ENCODE data around the gene VCL. TPM values are rescaled to one million over a fixed set of nuclear protein-coding genes. Genes with fewer than 3 reads are reported as not detected.

Gene VCL
- total RNA-seq, 2 donors from 2014 or later, result 97.2 to 285 TPM

- intact Hi-C loops (cut with DNase I), result no loop called here
- no peaks in the 10 kb centered on the region for H3K4me1 ChIP-seq (replicated peaks)
- no peaks in the 10 kb centered on the region for H3K9me3 ChIP-seq
- WGBS, result 76% methylated on average over 6 of the region's 6 CpGs
- DNase-seq (ENCODE audit: low spot score), result no peak
- no peak overlapping the region for H3K27ac ChIP-seq
- no peaks in the 10 kb centered on the region for H3K27me3 ChIP-seq (replicated peaks; ENCODE audit: insufficient read depth)
- no peak for TF ChIP-seq CTCF (IDR thresholded peaks at IDR 0.05)
- no peak for TF ChIP-seq POLR2A (IDR thresholded peaks at IDR 0.05)
- TF ChIP-seq POLR2AphosphoS5 (IDR thresholded peaks at IDR 0.05), result no peak
- H3K36me3 ChIP-seq, result no peaks in the 10 kb centered on the region
- H3K4me3 ChIP-seq, result no peak overlapping the region
Observed at GRCh38 chr10:73991884-73992245, 6.1 kb upstream of the VCL start.

- TF ChIP-seq POLR2A (IDR thresholded peaks at IDR 0.05) (no peak), POLR2AphosphoS5 (IDR thresholded peaks at IDR 0.05) (no peak), CTCF (IDR thresholded peaks at IDR 0.05) (no peak)
- no peak overlapping the region for H3K27ac ChIP-seq
- no peak overlapping the region for H3K4me3 ChIP-seq
- H3K27me3 ChIP-seq (replicated peaks; ENCODE audit: insufficient read depth), result no peaks in the 10 kb centered on the region
- no peaks in the 10 kb centered on the region for H3K4me1 ChIP-seq (replicated peaks)
- WGBS, result 70% methylated on average over 6 of the region's 6 CpGs
- no peaks in the 10 kb centered on the region for H3K9me3 ChIP-seq
- no peaks in the 10 kb centered on the region for H3K36me3 ChIP-seq
- intact Hi-C loops (cut with DNase I), result no loop called here
- no peak for DNase-seq (ENCODE audit: low spot score)
Observed at GRCh38 chr10:73992899-73993788, 4.8 kb upstream of the VCL start.

GRCh38 chr10:73995035-73995358 is 2.9 kb upstream of the VCL start:
- intact Hi-C loops (cut with DNase I), result no loop called here
- H3K27me3 ChIP-seq (replicated peaks; ENCODE audit: insufficient read depth), result no peaks in the 10 kb centered on the region
- H3K36me3 ChIP-seq, result no peaks in the 10 kb centered on the region
- no peak overlapping the region for H3K27ac ChIP-seq
- DNase-seq (ENCODE audit: low spot score), result no peak
- WGBS, result 80% methylated on average over 2 of the region's 2 CpGs
- no peaks in the 10 kb centered on the region for H3K4me1 ChIP-seq (replicated peaks)
- H3K9me3 ChIP-seq, result no peaks in the 10 kb centered on the region
- no peak overlapping the region for H3K4me3 ChIP-seq
- TF ChIP-seq CTCF (IDR thresholded peaks at IDR 0.05), result no peak
- TF ChIP-seq POLR2A (IDR thresholded peaks at IDR 0.05), result no peak
- no peak for TF ChIP-seq POLR2AphosphoS5 (IDR thresholded peaks at IDR 0.05)

- DNase-seq (ENCODE audit: low spot score), result no peak
- H3K4me3 ChIP-seq, result peak overlapping the region; percentile 93 to 98
- peak overlapping the region; percentile 95 to 98 for H3K27ac ChIP-seq
- TF ChIP-seq CTCF (IDR thresholded peaks at IDR 0.05), result no peak
- TF ChIP-seq POLR2AphosphoS5 (IDR thresholded peaks at IDR 0.05), result no peak
- TF ChIP-seq POLR2A (IDR thresholded peaks at IDR 0.05), result no peak
- H3K36me3 ChIP-seq, result no peaks in the 10 kb centered on the region
- no peaks in the 10 kb centered on the region for H3K9me3 ChIP-seq
- no peaks in the 10 kb centered on the region for H3K27me3 ChIP-seq (replicated peaks; ENCODE audit: insufficient read depth)
- 0% methylated on average over 11 of the region's 11 CpGs for WGBS
- intact Hi-C loops (cut with DNase I), result no loop called here
- no peaks in the 10 kb centered on the region for H3K4me1 ChIP-seq (replicated peaks)
Observed at GRCh38 chr10:73997461-73997786, 492 bp upstream of the VCL start.

- peak overlapping the region; percentile 95 to 98 for H3K27ac ChIP-seq
- H3K4me1 ChIP-seq (replicated peaks), result no peaks in the 10 kb centered on the region
- H3K27me3 ChIP-seq (replicated peaks; ENCODE audit: insufficient read depth), result no peaks in the 10 kb centered on the region
- intact Hi-C loops (cut with DNase I), result no loop called here
- TF ChIP-seq POLR2A (IDR thresholded peaks at IDR 0.05), result no peak
- TF ChIP-seq CTCF (IDR thresholded peaks at IDR 0.05), result no peak
- TF ChIP-seq POLR2AphosphoS5 (IDR thresholded peaks at IDR 0.05), result no peak
- no peaks in the 10 kb centered on the region for H3K36me3 ChIP-seq
- peak overlapping the region; percentile 93 to 98 for H3K4me3 ChIP-seq
- 1% methylated on average over 21 of the region's 21 CpGs for WGBS
- peak; percentile 7 for DNase-seq (ENCODE audit: low spot score)
- H3K9me3 ChIP-seq, result no peaks in the 10 kb centered on the region
Observed at GRCh38 chr10:73998623-73998928, 660 bp downstream of the VCL start.
